ENCODE data around the gene RNF144B.
A peak's percentile ranks its signal among the peaks of the same experiment; 100 is the strongest.

DNA sequence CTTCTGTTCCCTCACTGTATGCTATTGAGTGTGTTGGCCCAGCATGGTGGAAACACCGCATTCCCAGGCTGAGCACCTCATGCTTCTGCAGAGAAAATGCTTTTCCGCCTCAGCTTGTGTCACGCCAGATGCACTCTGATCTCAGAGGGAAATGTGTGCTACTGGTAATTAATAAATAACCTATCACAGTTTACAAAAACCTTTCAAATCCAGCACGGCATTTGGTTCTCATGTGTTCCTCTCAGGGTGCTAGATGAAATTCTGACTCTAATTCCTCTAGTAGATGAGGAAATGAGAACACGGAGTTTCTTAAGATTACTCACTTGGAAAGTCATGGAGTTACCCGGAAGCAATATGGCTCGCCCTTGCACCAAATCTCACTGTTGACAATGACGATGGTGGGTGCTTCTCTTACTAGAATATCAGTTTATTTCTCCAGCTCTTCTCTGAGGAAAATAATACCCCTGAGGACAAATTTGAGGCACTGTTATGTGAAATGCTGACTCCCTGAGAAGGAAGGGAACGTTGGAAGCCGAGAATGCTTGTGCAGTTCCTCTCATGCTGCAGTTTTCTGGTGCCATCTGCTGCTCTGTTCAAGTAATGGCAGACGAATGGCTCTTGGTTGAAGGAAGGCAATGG is 116.6 kb downstream of the RNF144B start:
- peak; percentile 51 for TF ChIP-seq POLR2A (IDR thresholded peaks at IDR 0.05)
- TF ChIP-seq, protein P1, sequence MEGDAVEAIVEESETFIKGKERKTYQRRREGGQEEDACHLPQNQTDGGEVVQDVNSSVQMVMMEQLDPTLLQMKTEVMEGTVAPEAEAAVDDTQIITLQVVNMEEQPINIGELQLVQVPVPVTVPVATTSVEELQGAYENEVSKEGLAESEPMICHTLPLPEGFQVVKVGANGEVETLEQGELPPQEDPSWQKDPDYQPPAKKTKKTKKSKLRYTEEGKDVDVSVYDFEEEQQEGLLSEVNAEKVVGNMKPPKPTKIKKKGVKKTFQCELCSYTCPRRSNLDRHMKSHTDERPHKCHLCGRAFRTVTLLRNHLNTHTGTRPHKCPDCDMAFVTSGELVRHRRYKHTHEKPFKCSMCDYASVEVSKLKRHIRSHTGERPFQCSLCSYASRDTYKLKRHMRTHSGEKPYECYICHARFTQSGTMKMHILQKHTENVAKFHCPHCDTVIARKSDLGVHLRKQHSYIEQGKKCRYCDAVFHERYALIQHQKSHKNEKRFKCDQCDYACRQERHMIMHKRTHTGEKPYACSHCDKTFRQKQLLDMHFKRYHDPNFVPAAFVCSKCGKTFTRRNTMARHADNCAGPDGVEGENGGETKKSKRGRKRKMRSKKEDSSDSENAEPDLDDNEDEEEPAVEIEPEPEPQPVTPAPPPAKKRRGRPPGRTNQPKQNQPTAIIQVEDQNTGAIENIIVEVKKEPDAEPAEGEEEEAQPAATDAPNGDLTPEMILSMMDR (IDR thresholded peaks at IDR 0.05): peak; percentile 85 to 94 (median 92)
